ENCODE results near the gene LYRM4. TPM values are rescaled to one million over a fixed set of nuclear protein-coding genes. Genes with fewer than 3 reads are reported as not detected.

Gene LYRM4
- total RNA-seq, 4 donors from 2014 or later = 8.4 to 20.1 (median 12.2) TPM

DNA sequence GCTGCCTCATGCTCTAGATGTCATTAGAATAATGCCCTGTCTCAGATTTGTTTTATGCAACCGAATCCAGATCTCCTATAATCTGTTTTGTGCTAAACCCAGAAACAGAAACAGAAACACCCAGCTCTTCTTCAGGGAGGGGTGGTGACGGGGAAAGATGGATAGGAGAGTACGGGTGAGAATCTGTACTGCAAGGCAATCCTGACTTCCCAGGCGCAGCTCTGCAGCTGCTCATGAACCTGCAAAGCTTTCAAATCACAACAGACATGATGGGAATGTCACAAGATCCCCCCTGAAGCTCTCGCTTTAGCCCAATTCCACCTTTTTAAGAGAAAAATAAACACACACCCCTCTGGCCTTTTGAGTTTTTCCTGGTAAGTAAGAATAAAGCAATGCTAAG is 104.1 kb downstream of the LYRM4 start:
- Histone ChIP-seq H3K36me3 (no peaks in the 10 kb centered on the region), H3K4me1 (no peaks in the 10 kb centered on the region), H3K9me3 (no peaks in the 10 kb centered on the region), H3K27me3 (no peaks in the 10 kb centered on the region), H3K4me3 (no peak overlapping the region), H3K27ac (no peak overlapping the region)
- intact Hi-C loops (cut with DNase I; ENCODE audit: low total_unique reads) (no loop called here), in situ Hi-C loops (cut with MboI; ENCODE audit: low sequenced_read_pairs in 4 of 4) (loop anchor here in 1 of 4 donors (10.0 kb wide), 1 partner anchor 148 kb away; no protein-coding TSS in a partner anchor)
- DNase-seq (no peak), ATAC-seq (no peak)
- TF ChIP-seq CTCF (IDR thresholded peaks at IDR 0.05 in 4 of 5, conservative IDR thresholded peaks at IDR 0.05 in 1 of 5) (no peak), POLR2A (IDR thresholded peaks at IDR 0.05) (no peak)

- no peak for TF ChIP-seq POLR2A (IDR thresholded peaks at IDR 0.05)
- no peak for TF ChIP-seq CTCF (IDR thresholded peaks at IDR 0.05 in 4 of 5, conservative IDR thresholded peaks at IDR 0.05 in 1 of 5)
- Histone ChIP-seq H3K36me3 (no peaks in the 10 kb centered on the region), H3K4me3 (no peak overlapping the region), H3K27me3 (no peaks in the 10 kb centered on the region), H3K27ac (no peak overlapping the region), H3K4me1 (no peaks in the 10 kb centered on the region), H3K9me3 (no peaks in the 10 kb centered on the region)
- ATAC-seq (no peak), DNase-seq (no peak)
- intact Hi-C loops (cut with DNase I; ENCODE audit: low total_unique reads) (no loop called here), in situ Hi-C loops (cut with MboI; ENCODE audit: low sequenced_read_pairs in 4 of 4) (loop anchor here in 1 of 4 donors (10.0 kb wide), 1 partner anchor 149 kb away; no protein-coding TSS in a partner anchor)
Measured at GRCh38 chr6:5155906-5156305, 104.8 kb downstream of the LYRM4 start.

- no peaks in the 10 kb centered on the region for H3K27me3 ChIP-seq
- in situ Hi-C loops (cut with MboI; ENCODE audit: low sequenced_read_pairs in 4 of 4) (loop anchor here in 1 of 4 donors (10.0 kb wide), 1 partner anchor 152 kb away; no protein-coding TSS in a partner anchor), intact Hi-C loops (cut with DNase I; ENCODE audit: low total_unique reads) (no loop called here)
- no peaks in the 10 kb centered on the region for H3K9me3 ChIP-seq
- no peaks in the 10 kb centered on the region for H3K36me3 ChIP-seq
- no peak for ATAC-seq
- DNase-seq = no peak
- H3K27ac ChIP-seq = no peak overlapping the region
- H3K4me3 ChIP-seq = no peak overlapping the region
- TF ChIP-seq CTCF (IDR thresholded peaks at IDR 0.05 in 4 of 5, conservative IDR thresholded peaks at IDR 0.05 in 1 of 5) = no peak
- TF ChIP-seq POLR2A (IDR thresholded peaks at IDR 0.05) = no peak
- no peaks in the 10 kb centered on the region for H3K4me1 ChIP-seq
Measured at GRCh38 chr6:5153186-5153585, 107.6 kb downstream of the LYRM4 start.

- ATAC-seq = no peak
- no peaks in the 10 kb centered on the region for H3K4me1 ChIP-seq
- H3K36me3 ChIP-seq = no peaks in the 10 kb centered on the region
- H3K27me3 ChIP-seq = no peaks in the 10 kb centered on the region
- no peak for TF ChIP-seq CTCF (IDR thresholded peaks at IDR 0.05 in 4 of 5, conservative IDR thresholded peaks at IDR 0.05 in 1 of 5)
- no peak overlapping the region for H3K27ac ChIP-seq
- no peak overlapping the region for H3K4me3 ChIP-seq
- intact Hi-C loops (cut with DNase I; ENCODE audit: low total_unique reads) = no loop called here
- no peak for DNase-seq
- no peaks in the 10 kb centered on the region for H3K9me3 ChIP-seq
- in situ Hi-C loops (cut with MboI; ENCODE audit: low sequenced_read_pairs in 4 of 4) = loop anchor here in 1 of 4 donors (10.0 kb wide), 1 partner anchor 152 kb away; no protein-coding TSS in a partner anchor
Measured at GRCh38 chr6:5152460-5152859, 108.3 kb downstream of the LYRM4 start.

- H3K9me3 ChIP-seq = no peaks in the 10 kb centered on the region
- DNase-seq (no peak), ATAC-seq (no peak)
- no peaks in the 10 kb centered on the region for H3K27me3 ChIP-seq
- H3K4me1 ChIP-seq = no peaks in the 10 kb centered on the region
- no peak overlapping the region for H3K27ac ChIP-seq
- TF ChIP-seq POLR2A (IDR thresholded peaks at IDR 0.05) (no peak), CTCF (IDR thresholded peaks at IDR 0.05 in 4 of 5, conservative IDR thresholded peaks at IDR 0.05 in 1 of 5) (no peak)
- in situ Hi-C loops (cut with MboI; ENCODE audit: low sequenced_read_pairs in 4 of 4) = loop anchor here in 1 of 4 donors (10.0 kb wide), 1 partner anchor 153 kb away; no protein-coding TSS in a partner anchor
- H3K4me3 ChIP-seq = no peak overlapping the region
- intact Hi-C loops (cut with DNase I; ENCODE audit: low total_unique reads) = no loop called here
- H3K36me3 ChIP-seq = no peaks in the 10 kb centered on the region
Measured at GRCh38 chr6:5151955-5152401, 108.8 kb downstream of the LYRM4 start.

Data from gastrocnemius medialis (tissue), 4 donors.